SJSA1 (cell line): Measurements from ENCODE around the gene RANGAP1. TPM values are rescaled to one million over a fixed set of nuclear protein-coding genes. Genes with fewer than 3 reads are reported as not detected.
"Not testable (repeated sequence)": the region's sequence is repeated elsewhere in the genome, so short reads cannot be mapped to it uniquely, and the experiment has no call there.

Source experiments
- DNase-seq, 2 experiments: peaks; one replicate each; pipeline ENCODE4 v3.0.0-alpha.2; 2015 to 2020; ENCODE audit warnings: low spot score in 2 of 2, low read depth in 1 of 2
- H3K27ac ChIP-seq: fragments of 250-450 bp; sonication (Bioruptor Pico); 2 replicates; pipeline ENCODE4 v1.5.1; 2020; ENCODE audit warnings: mild to moderate bottlenecking, moderate library complexity
- H3K27me3 ChIP-seq: fragments of 250-450 bp; sonication (Bioruptor Pico); replicated peaks from 2 replicates; pipeline ENCODE4 v1.5.1; 2020; ENCODE audit warnings: mild to moderate bottlenecking, moderate library complexity
- H3K36me3 ChIP-seq: fragments of 250-450 bp; sonication (Bioruptor Pico); 2 replicates; pipeline ENCODE4 v1.5.1; 2020; ENCODE audit warnings: mild to moderate bottlenecking
- H3K4me1 ChIP-seq: fragments of 250-450 bp; sonication (Bioruptor Pico); replicated peaks from 2 replicates; pipeline ENCODE4 v1.6.1; 2021; ENCODE audit warnings: mild to moderate bottlenecking
- H3K4me3 ChIP-seq: fragments of 250-450 bp; sonication (Bioruptor Pico); 2 replicates; pipeline ENCODE4 v1.5.1; 2020; ENCODE audit warnings: mild to moderate bottlenecking
- H3K9me3 ChIP-seq: fragments of 250-450 bp; sonication (Bioruptor Pico); replicated peaks from 2 replicates; pipeline ENCODE4 v1.5.1; 2020; ENCODE audit warnings: mild to moderate bottlenecking
- total RNA-seq: library from RNA; depleted of rRNA; stranded (reverse); fragments of >200 nt; shearing (Covaris generic); gene quantifications from 2 replicates; pipeline ENCODE4 v1.2.3, GENCODE V29; 2014

RANGAP1 gene
- total RNA-seq, 1 experiment from 2014 or later, result 172 TPM

GRCh38 chr22:41260871-41261270 is 25.1 kb downstream of the RANGAP1 start:
- Histone ChIP-seq H3K27me3 (no peaks in the 10 kb centered on the region), H3K27ac (no peak overlapping the region), H3K36me3 (peaks cover 100% of the 10 kb centered on the region), H3K4me1 (peaks cover 23% of the 10 kb centered on the region), H3K9me3 (no peaks in the 10 kb centered on the region), H3K4me3 (no peak overlapping the region)
- DNase-seq, result no peak

GRCh38 chr22:41259756-41260155 is 26.2 kb downstream of the RANGAP1 start:
- H3K4me3 ChIP-seq, H3K9me3 ChIP-seq, H3K27me3 ChIP-seq, DNase-seq, H3K27ac ChIP-seq: not testable (repeated sequence)
- peaks cover 23% of the 10 kb centered on the region for H3K4me1 ChIP-seq
- H3K36me3 ChIP-seq, result peaks cover 99% of the 10 kb centered on the region

GRCh38 chr22:41257696-41258095 is 28.3 kb downstream of the RANGAP1 start:
- Histone ChIP-seq H3K36me3 (peaks cover 99% of the 10 kb centered on the region), H3K27ac (no peak overlapping the region), H3K4me1 (peaks cover 23% of the 10 kb centered on the region), H3K27me3 (no peaks in the 10 kb centered on the region), H3K4me3 (no peak overlapping the region), H3K9me3 (no peaks in the 10 kb centered on the region)
- no peak for DNase-seq

GRCh38 chr22:41256254-41257253 is 29.4 kb downstream of the RANGAP1 start:
- H3K27ac ChIP-seq, result no peak overlapping the region
- peaks cover 99% of the 10 kb centered on the region for H3K36me3 ChIP-seq
- H3K27me3 ChIP-seq, result no peaks in the 10 kb centered on the region
- no peaks in the 10 kb centered on the region for H3K9me3 ChIP-seq
- no peak overlapping the region for H3K4me3 ChIP-seq
- DNase-seq, result peak; percentile 49 to 69
- H3K4me1 ChIP-seq, result peaks cover 23% of the 10 kb centered on the region

- no peak overlapping the region for H3K4me3 ChIP-seq
- H3K9me3 ChIP-seq, result no peaks in the 10 kb centered on the region
- H3K36me3 ChIP-seq, result peaks cover 99% of the 10 kb centered on the region
- no peak for DNase-seq
- H3K4me1 ChIP-seq, result peaks cover 23% of the 10 kb centered on the region
- H3K27ac ChIP-seq, result no peak overlapping the region
- H3K27me3 ChIP-seq, result no peaks in the 10 kb centered on the region
These were observed 31.8 kb downstream of the RANGAP1 start for GRCh38 chr22:41254230-41254629.

GRCh38 chr22:41252365-41252764 is 33.6 kb downstream of the RANGAP1 start:
- Histone ChIP-seq H3K36me3 (peaks cover 99% of the 10 kb centered on the region), H3K27ac (no peak overlapping the region), H3K9me3 (no peaks in the 10 kb centered on the region), H3K27me3 (no peaks in the 10 kb centered on the region), H3K4me1 (peaks cover 15% of the 10 kb centered on the region), H3K4me3 (no peak overlapping the region)
- DNase-seq, result no peak

GRCh38 chr22:41250127-41250526 is 35.9 kb downstream of the RANGAP1 start:
- Histone ChIP-seq H3K4me1 (no peaks in the 10 kb centered on the region), H3K36me3 (peaks cover 100% of the 10 kb centered on the region), H3K4me3 (no peak overlapping the region), H3K27ac (no peak overlapping the region), H3K27me3 (no peaks in the 10 kb centered on the region), H3K9me3 (no peaks in the 10 kb centered on the region)
- DNase-seq, result no peak

- Histone ChIP-seq H3K36me3 (peaks cover 97% of the 10 kb centered on the region), H3K27me3 (no peaks in the 10 kb centered on the region)
These were observed 36.5 kb downstream of the RANGAP1 start for GRCh38 chr22:41249442-41249841.

GRCh38 chr22:41248758-41249157 is 37.2 kb downstream of the RANGAP1 start:
- Histone ChIP-seq H3K36me3 (peaks cover 94% of the 10 kb centered on the region), H3K27ac (no peak overlapping the region), H3K9me3 (no peaks in the 10 kb centered on the region), H3K4me1 (no peaks in the 10 kb centered on the region), H3K27me3 (no peaks in the 10 kb centered on the region), H3K4me3 (no peak overlapping the region)
- DNase-seq, result no peak

More at GRCh38 chr22:41249442-41249841, 36.5 kb downstream of the RANGAP1 start:
- DNase-seq, result no peak
- Histone ChIP-seq H3K4me3 (no peak overlapping the region), H3K27ac (no peak overlapping the region), H3K4me1 (no peaks in the 10 kb centered on the region), H3K9me3 (no peaks in the 10 kb centered on the region)

- DNase-seq, result no peak
- no peaks in the 10 kb centered on the region for H3K27me3 ChIP-seq
- no peak overlapping the region for H3K27ac ChIP-seq
- H3K4me3 ChIP-seq, result no peak overlapping the region
- H3K36me3 ChIP-seq, result peaks cover 90% of the 10 kb centered on the region
- H3K4me1 ChIP-seq, result peaks cover 4% of the 10 kb centered on the region
- H3K9me3 ChIP-seq, result no peaks in the 10 kb centered on the region
These were observed 37.7 kb downstream of the RANGAP1 start for GRCh38 chr22:41248314-41248713.

GRCh38 chr22:41247703-41248102 is 38.3 kb downstream of the RANGAP1 start:
- no peak overlapping the region for H3K27ac ChIP-seq
- DNase-seq, result no peak
- H3K36me3 ChIP-seq, result peaks cover 87% of the 10 kb centered on the region
- H3K27me3 ChIP-seq, result no peaks in the 10 kb centered on the region
- no peak overlapping the region for H3K4me3 ChIP-seq
- no peaks in the 10 kb centered on the region for H3K9me3 ChIP-seq
- peaks cover 10% of the 10 kb centered on the region for H3K4me1 ChIP-seq

- Histone ChIP-seq H3K4me1 (peaks cover 15% of the 10 kb centered on the region), H3K9me3 (no peaks in the 10 kb centered on the region), H3K36me3 (peaks cover 71% of the 10 kb centered on the region), H3K27ac (no peak overlapping the region), H3K4me3 (no peak overlapping the region), H3K27me3 (no peaks in the 10 kb centered on the region)
- no peak for DNase-seq
These were observed 40.0 kb downstream of the RANGAP1 start for GRCh38 chr22:41245917-41246499.

- peaks cover 45% of the 10 kb centered on the region for H3K36me3 ChIP-seq
- no peak overlapping the region for H3K27ac ChIP-seq
- peaks cover 15% of the 10 kb centered on the region for H3K4me1 ChIP-seq
- no peak overlapping the region for H3K4me3 ChIP-seq
- no peaks in the 10 kb centered on the region for H3K9me3 ChIP-seq
- no peaks in the 10 kb centered on the region for H3K27me3 ChIP-seq
- DNase-seq, result peak in 1 of 2 experiments; percentile 44
These were observed 42.6 kb downstream of the RANGAP1 start for GRCh38 chr22:41243361-41243760.
